DND-41 (cell line): ENCODE results near the gene BASP1.

ENCODE experiments used
- CTCF ChIP-seq: IDR thresholded peaks from 2 replicates; pipeline ENCODE4 v1.5.1; 2012; ENCODE audit warnings: borderline replicate concordance, low read length, moderate library complexity, mild to moderate bottlenecking; ENCODE audit not compliant: poor library complexity, severe bottlenecking; ENCODE audit errors: extremely low read depth
- EZH2 ChIP-seq: IDR thresholded peaks from 3 replicates; pipeline ENCODE4 v1.6.1; 2012; ENCODE audit warnings: borderline replicate concordance, low read depth, mild to moderate bottlenecking, moderate library complexity, low read length, inconsistent platforms; ENCODE audit not compliant: severe bottlenecking

GRCh38 chr5:17172791-17173190 lies 44.6 kb upstream of the BASP1 start:
- no peak for TF ChIP-seq CTCF
- TF ChIP-seq EZH2 = no peak
